GM18951 (cell line): ENCODE results near the gene SPEG.

ENCODE experiments used
- POLR2A ChIP-seq: IDR thresholded peaks from 4 replicates; pipeline ENCODE4 v1.6.1; 2011; ENCODE audit warnings: mild to moderate bottlenecking; ENCODE audit not compliant: insufficient read length, insufficient read depth; ENCODE audit errors: extremely low read depth
- in situ Hi-C: fragments of 300-500 bp; cut with MboI; formaldehyde crosslinking; loops from one replicate; pipeline ENCODE4 v1.12.0; 2022; ENCODE audit warnings: low sequenced_read_pairs, mixed read lengths, inconsistent platforms; ENCODE audit not compliant: unreplicated experiment

Gene SPEG

DNA sequence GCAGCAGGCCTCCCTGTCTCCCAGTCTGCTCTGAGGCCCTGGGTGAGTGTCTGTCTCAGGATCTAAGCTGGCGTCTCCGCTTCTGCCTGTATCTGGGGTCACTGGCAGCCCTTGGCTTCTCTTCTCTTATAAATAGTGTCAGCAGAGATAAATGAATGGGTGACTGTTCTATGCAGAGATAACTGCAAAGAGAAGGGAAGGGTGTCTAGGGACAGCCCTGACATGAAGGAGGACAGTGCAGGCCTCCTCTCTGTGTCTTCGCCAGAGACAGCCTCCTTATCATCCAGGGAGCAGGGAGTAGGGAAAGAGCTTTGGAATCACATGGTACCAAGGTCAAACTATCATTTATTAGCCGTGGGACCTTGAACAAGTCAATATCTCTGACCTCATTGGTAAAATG, 35.8 kb downstream of the SPEG start:
- TF ChIP-seq POLR2A: no peak

GRCh38 chr2:219471476-219472371, 37.1 kb downstream of the SPEG start:
- in situ Hi-C loops: no loop called here
- no peak for TF ChIP-seq POLR2A

More for the DNA sequence above, 35.8 kb downstream of the SPEG start:
- in situ Hi-C loops: no loop called here

DNA sequence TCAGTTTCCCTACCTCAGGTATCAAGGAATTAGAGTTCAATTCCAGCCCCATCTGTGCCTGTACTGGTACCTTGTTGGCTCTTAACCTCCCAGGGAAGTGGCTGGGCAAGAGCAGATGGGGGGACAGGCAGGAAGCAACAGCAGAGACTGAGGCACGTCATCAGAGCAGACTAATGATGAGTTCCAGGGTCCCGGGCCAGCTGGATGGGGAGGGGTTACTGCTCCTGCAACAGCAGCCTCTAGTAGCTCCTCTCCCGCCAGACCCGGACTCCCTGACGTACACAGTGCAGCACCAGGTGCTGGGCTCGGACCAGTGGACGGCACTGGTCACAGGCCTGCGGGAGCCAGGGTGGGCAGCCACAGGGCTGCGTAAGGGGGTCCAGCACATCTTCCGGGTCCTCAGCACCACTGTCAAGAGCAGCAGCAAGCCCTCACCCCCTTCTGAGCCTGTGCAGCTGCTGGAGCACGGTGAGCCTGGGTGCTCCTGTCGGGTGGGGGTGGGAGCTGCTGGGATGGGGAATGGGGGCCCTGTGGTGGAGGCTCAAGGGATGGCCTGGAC, 38.1 kb downstream of the SPEG start:
- TF ChIP-seq POLR2A: no peak
- in situ Hi-C loops: no loop called here

DNA sequence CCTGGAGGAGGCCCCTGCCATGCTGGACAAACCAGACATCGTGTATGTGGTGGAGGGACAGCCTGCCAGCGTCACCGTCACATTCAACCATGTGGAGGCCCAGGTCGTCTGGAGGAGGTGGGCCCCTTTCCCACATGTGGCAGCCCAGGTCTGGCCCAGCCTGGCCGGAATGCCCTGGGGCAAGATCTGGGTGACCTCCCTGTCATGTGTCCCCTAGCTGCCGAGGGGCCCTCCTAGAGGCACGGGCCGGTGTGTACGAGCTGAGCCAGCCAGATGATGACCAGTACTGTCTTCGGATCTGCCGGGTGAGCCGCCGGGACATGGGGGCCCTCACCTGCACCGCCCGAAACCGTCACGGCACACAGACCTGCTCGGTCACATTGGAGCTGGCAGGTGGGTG, 38.9 kb downstream of the SPEG start:
- in situ Hi-C loops: no loop called here
- TF ChIP-seq POLR2A: no peak

GRCh38 chr2:219474285-219475060, 39.8 kb downstream of the SPEG start:
- in situ Hi-C loops: no loop called here
- TF ChIP-seq POLR2A: no peak

DNA sequence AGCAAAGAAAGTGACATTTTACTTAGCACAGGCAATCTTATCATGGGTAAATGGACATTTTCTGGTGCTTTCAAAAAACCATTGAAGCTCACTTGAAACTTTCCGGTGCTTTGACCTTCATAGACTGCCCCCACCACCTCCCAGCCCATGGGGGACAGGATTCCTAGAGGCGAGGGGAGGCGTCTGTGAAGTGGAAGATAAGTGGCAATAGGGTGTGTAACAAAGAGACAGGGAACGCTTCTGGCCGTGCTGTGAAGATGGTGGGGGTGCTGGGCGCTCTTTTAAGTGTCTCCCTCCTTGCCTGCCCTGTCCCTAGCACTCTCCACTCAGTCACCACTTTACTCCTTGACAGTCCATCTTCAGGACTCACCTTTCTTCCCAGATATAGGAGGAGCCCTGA, 40.6 kb downstream of the SPEG start:
- no peak for TF ChIP-seq POLR2A
- in situ Hi-C loops: no loop called here

- TF ChIP-seq POLR2A: no peak
- in situ Hi-C loops: no loop called here
Measured at GRCh38 chr2:219475697-219476651, 41.3 kb downstream of the SPEG start.

GRCh38 chr2:219476652-219477151, 42.1 kb downstream of the SPEG start:
- in situ Hi-C loops: no loop called here
- no peak for TF ChIP-seq POLR2A

DNA sequence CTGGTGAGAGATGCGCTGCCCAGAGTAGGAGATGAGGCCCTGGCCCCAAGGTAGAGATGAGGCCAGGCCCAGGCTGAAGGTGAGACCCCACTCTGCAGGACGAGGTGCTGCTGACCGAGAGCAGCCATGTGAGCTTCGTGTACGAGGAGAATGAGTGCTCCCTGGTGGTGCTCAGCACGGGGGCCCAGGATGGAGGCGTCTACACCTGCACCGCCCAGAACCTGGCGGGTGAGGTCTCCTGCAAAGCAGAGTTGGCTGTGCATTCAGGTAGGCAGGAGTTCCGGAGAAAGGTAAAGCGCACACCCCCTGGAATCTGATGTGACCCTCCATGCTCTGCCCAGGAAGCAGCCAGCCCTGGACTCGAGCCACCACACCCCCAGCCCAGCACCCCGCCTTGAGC, 42.5 kb downstream of the SPEG start:
- TF ChIP-seq POLR2A: no peak
- in situ Hi-C loops: no loop called here

DNA sequence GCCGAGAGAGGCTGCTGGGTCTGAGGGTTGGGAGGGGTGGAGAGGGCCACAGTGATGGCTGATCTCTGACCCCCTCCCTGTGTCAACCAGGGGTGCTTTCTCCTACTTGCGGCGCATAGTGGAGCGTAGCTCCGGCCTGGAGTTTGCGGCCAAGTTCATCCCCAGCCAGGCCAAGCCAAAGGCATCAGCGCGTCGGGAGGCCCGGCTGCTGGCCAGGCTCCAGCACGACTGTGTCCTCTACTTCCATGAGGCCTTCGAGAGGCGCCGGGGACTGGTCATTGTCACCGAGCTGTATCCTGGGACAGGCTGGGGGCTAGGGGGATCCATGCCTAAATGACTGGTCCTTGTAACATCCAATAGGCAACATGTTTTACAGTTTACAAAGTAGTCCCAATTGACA, 43.2 kb downstream of the SPEG start:
- TF ChIP-seq POLR2A: no peak
- in situ Hi-C loops: no loop called here

GRCh38 chr2:219478916-219479315, 44.3 kb downstream of the SPEG start:
- TF ChIP-seq POLR2A: no peak
- in situ Hi-C loops: no loop called here

GRCh38 chr2:219480004-219480403, 45.4 kb downstream of the SPEG start:
- in situ Hi-C loops: no loop called here

More at GRCh38 chr2:219480004-219480403, 45.4 kb downstream of the SPEG start:
- TF ChIP-seq POLR2A: no peak
